ENCODE measurements around the gene TAC1.

TAC1 gene

GRCh38 chr7:97732565-97733275, 834 bp downstream of the TAC1 start:
- no peak for DNase-seq (ENCODE audit: low read depth)
- TF ChIP-seq, protein P1, sequence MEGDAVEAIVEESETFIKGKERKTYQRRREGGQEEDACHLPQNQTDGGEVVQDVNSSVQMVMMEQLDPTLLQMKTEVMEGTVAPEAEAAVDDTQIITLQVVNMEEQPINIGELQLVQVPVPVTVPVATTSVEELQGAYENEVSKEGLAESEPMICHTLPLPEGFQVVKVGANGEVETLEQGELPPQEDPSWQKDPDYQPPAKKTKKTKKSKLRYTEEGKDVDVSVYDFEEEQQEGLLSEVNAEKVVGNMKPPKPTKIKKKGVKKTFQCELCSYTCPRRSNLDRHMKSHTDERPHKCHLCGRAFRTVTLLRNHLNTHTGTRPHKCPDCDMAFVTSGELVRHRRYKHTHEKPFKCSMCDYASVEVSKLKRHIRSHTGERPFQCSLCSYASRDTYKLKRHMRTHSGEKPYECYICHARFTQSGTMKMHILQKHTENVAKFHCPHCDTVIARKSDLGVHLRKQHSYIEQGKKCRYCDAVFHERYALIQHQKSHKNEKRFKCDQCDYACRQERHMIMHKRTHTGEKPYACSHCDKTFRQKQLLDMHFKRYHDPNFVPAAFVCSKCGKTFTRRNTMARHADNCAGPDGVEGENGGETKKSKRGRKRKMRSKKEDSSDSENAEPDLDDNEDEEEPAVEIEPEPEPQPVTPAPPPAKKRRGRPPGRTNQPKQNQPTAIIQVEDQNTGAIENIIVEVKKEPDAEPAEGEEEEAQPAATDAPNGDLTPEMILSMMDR (conservative IDR thresholded peaks at IDR 0.05; ENCODE audit: low read depth, low read length): no peak
- H3K4me3 ChIP-seq (ENCODE audit: low read length): no peak overlapping the region

GRCh38 chr7:97733276-97734161, 1.6 kb downstream of the TAC1 start:
- DNase-seq (ENCODE audit: low read depth): no peak
- H3K4me3 ChIP-seq (ENCODE audit: low read length): no peak overlapping the region
- TF ChIP-seq, protein P1 (conservative IDR thresholded peaks at IDR 0.05; ENCODE audit: low read depth, low read length): no peak

GRCh38 chr7:97734255-97734654, 2.4 kb downstream of the TAC1 start:
- TF ChIP-seq, protein P1 (conservative IDR thresholded peaks at IDR 0.05; ENCODE audit: low read depth, low read length): no peak
- DNase-seq (ENCODE audit: low read depth): no peak
- no peak overlapping the region for H3K4me3 ChIP-seq (ENCODE audit: low read length)

GRCh38 chr7:97735075-97735474, 3.2 kb downstream of the TAC1 start:
- TF ChIP-seq, protein P1 (conservative IDR thresholded peaks at IDR 0.05; ENCODE audit: low read depth, low read length): no peak
- no peak overlapping the region for H3K4me3 ChIP-seq (ENCODE audit: low read length)
- no peak for DNase-seq (ENCODE audit: low read depth)

DNA sequence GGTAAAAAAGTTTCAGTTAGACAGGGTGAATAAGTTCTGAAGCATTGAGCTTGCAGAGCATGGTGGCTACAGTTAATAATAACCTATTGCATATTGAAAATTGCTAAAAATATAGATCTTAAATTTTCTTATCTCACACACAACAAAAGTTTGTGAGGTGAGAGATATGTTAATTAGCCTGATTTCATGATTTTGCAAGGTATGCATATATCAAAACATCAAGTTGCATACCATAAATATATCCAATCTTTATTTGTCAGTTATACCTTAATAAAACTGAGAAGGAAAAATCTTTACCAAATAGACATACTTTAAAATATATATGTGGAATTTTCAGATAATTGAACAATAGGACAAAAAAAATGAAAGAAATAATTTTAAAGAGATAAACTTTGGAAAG, 16.6 kb downstream of the TAC1 start:
- H3K4me3 ChIP-seq (ENCODE audit: low read length): no peak overlapping the region
- TF ChIP-seq, protein P1 (conservative IDR thresholded peaks at IDR 0.05; ENCODE audit: low read depth, low read length): no peak
- DNase-seq (ENCODE audit: low read depth): no peak

GRCh38 chr7:97751566-97751965, 19.7 kb downstream of the TAC1 start:
- TF ChIP-seq, protein P1 (conservative IDR thresholded peaks at IDR 0.05; ENCODE audit: low read depth, low read length): no peak
- no peak overlapping the region for H3K4me3 ChIP-seq (ENCODE audit: low read length)
- DNase-seq (ENCODE audit: low read depth): no peak
